CD4-positive, alpha-beta T cell treated with Interleukin-4 for 1 hour (primary cell): Measurements from ENCODE around the gene DNAH9.

Experiments used
- DNase-seq, 2 donors: peaks; one replicate each; pipeline ENCODE4 v3.0.0-alpha.2; 2020 to 2022

Gene DNAH9

DNA sequence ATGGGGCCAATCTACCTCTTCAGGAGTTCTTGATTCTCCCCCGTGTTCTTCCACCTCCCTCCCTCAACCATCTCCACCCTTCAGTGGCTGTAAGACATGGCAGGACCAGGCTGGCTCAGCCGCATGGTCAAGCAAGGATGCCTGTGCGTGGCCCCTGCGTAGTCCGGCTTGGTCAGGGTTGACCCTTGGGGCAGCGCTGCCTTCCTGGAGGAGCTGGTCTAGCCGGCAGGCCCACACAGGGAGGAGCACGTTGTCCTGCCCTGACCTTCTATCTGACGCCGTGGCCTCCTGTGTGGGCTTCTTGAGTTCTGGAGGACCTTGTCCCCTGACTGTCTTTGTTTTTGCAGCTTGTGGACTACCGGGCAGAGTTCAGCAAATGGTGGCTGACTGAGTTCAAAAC lies 169.8 kb downstream of the DNAH9 start:
- no peak for DNase-seq

DNA sequence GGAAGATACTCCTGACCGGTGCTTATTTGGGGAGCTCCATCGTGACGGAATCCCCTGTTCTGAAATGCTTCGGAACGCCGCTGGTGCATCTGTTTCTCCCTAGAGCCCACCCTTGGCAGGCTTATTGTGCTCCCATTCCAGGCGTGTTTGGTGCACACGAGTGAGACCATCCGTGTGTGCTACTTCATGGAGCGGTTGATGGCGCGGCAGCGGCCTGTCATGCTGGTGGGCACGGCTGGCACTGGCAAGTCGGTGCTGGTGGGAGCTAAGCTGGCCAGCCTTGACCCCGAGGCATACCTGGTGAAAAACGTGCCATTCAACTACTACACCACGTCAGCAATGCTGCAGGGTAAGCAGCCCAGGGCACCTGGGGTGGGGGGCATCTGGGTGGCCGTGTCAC lies 170.7 kb downstream of the DNAH9 start:
- no peak for DNase-seq

- no peak for DNase-seq
These were observed 173.8 kb downstream of the DNAH9 start for GRCh38 chr17:11772031-11772430.

GRCh38 chr17:11779892-11780291 lies 181.6 kb downstream of the DNAH9 start:
- DNase-seq: no peak

GRCh38 chr17:11780621-11781020 lies 182.4 kb downstream of the DNAH9 start:
- DNase-seq: no peak

- no peak for DNase-seq
These were observed 188.6 kb downstream of the DNAH9 start for GRCh38 chr17:11786711-11787438.

DNA sequence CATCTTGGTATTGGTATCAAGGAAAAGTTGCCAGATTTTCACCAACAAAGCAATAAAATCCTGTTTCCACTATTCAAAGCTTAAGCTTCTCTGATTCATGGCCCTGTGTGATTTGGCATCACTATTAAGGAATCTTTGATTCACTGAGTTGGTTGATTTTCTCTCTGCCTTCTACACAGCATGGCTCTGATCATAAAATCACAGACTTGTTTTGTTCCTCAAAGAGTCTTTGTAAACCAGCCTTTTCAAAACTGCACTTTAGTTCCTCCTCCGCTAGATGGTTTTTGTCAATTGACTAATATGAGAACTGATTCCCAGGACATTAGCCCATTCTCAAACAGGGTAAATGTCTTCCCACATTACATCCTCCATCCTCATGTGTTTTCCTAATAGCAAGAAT lies 197.6 kb downstream of the DNAH9 start:
- DNase-seq: no peak

DNA sequence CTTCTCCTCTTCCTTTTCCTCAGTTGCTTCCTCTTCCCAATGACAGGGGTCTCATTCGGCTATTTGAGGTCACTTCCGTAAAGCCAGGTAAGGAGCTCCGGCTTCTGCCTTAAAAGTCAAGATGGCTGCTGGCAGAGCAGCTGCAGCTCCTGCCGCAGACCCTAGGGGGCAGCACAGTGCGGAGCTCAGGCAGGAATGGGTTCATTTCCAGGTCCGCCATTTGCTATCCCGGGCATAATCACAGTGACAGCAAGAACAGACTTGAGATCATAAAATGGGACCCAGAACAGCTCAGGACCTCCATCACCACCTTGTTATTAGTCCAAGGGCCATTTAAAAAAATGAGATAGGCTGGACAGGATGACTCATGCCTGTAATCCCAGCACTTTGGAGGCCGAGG lies 199.5 kb downstream of the DNAH9 start:
- DNase-seq: no peak

GRCh38 chr17:11803231-11803969 lies 205.1 kb downstream of the DNAH9 start:
- DNase-seq: no peak

GRCh38 chr17:11805138-11805537 lies 206.9 kb downstream of the DNAH9 start:
- DNase-seq: no peak

DNA sequence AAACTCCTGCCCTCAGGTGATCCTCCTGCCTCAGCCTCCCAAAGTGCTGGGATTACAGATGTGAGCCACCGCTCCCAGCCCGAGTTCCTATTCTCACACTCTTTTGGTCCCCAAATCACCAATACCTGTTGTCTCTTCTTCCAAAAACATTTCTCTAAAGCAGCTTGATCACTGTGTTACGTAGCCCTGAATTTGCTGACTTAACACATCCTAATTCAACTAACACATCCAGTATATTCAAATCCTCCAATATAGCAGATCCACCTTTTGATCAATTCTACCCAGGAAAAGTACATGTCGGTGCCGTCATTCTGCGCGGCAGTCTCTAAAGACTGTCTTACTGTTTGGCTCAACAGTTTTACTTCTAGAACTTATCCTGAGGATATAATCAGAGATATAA lies 207.7 kb downstream of the DNAH9 start:
- no peak for DNase-seq

GRCh38 chr17:11807606-11808005 lies 209.3 kb downstream of the DNAH9 start:
- no peak for DNase-seq

DNA sequence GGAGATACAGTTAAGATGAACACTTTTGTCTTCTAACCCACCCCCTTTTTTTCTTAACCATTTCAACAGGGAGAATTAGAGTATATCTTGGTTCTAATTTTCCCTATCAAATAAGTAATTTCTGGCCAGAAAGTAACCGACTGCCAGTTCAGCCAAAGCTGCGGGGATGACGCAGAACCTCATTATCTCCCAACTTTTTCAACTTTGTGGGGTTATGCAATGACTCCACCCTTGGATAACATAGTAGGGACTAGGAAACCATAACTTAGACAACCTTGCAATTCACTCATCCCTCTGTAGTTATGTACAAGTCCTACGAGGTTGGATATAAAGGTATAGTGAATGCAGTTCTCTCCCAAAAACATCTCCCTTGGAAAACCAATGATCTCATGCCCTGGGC lies 215.0 kb downstream of the DNAH9 start:
- no peak for DNase-seq

- no peak for DNase-seq
These were observed 215.6 kb downstream of the DNAH9 start for GRCh38 chr17:11813871-11814270.

GRCh38 chr17:11814655-11815262 lies 216.5 kb downstream of the DNAH9 start:
- no peak for DNase-seq

DNA sequence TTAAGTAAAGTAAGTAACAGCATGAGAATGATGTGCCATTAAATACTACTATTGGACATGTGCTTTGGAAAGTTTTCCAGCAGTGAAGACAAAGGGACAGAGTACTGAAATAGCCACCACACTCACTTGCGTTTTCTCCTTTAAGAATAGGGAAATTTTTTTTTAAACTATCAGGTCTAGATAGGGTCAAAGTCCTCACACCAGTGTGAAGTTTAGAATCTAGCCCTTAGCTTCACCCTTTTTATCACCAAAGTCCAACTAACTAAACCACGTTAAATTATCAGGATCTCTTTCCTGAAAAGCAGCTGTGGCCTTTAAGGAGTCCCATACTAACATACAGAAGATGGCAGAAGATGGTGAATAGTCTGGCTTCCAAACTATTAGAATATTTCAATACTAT lies 218.1 kb downstream of the DNAH9 start:
- DNase-seq: no peak

DNA sequence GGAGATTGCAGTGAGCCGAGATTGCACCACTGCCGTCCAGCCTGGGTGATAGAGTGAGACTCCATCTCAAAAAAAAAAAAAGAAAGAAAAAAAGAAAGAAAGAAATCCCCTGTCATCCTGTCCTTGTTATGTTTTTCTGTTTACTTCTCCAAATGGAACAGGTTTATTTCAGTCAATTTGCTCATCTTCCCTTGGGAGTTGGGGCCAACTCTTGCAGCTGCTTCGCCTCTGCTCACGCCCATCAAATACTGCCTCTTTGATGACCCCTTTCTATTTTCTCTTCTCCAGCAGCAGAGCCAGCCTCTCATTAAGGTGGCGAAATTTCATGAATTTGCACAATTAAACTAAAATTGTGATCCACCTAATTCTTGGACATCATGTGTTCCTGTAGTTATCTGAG lies 225.6 kb downstream of the DNAH9 start:
- no peak for DNase-seq

- DNase-seq: no peak
These were observed 227.4 kb downstream of the DNAH9 start for GRCh38 chr17:11825572-11826209.

DNA sequence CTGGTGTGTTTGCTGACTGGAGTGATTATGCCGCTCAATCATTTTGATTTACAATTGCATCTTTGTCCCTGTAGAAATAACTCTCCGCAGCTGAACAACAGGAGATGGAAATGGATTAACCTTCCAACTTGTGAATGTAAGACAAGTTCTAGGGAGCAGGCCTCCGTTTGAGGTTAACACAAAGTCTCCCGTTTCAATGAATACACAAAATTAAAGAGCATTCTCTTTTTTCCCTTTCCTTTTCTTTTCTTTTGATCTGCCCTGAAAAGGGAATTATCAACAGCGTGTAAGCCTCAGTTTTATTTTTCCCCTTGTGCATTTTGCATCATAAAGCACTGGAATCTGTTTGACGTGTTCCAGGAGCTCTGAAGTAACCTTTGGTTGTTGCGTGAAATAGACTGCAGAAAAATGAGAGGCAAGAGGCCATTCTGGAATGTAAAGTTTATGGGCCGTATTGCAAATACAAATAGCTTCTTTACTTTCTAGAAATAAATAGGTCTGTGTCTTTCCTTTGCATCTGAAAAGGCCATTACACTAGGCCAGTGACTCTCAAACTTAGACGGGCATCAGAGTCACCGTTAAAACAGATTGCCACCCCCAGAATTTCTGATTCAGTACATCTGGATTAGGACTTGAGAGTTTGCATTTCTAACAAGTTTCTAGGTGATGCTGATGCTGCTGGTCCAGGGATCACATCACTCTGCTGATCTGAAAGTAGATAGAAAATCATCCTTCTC lies 234.3 kb downstream of the DNAH9 start:
- no peak for DNase-seq

- no peak for DNase-seq
These were observed 238.2 kb downstream of the DNAH9 start for GRCh38 chr17:11836508-11836907.

- no peak for DNase-seq
These were observed 241.8 kb downstream of the DNAH9 start for GRCh38 chr17:11840052-11840451.

DNA sequence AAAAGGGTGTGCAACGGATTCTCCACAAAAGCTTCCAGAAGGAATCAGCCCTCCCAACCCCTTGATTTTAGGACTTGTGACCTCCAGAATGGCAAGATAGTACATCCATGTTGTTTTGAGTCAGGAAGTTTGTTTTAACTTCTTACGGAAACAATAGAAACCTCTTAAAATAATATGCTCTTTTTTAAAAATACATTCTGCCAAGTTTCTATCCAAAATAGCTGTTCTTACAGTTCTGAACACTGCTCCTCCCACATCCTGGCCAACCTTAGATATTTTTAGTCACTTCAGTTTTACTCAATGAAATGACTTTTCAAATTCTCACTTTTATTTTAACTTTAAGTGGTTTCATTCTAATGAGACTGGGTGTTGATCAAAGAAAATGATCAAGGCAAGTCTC lies 242.6 kb downstream of the DNAH9 start:
- DNase-seq: no peak

DNA sequence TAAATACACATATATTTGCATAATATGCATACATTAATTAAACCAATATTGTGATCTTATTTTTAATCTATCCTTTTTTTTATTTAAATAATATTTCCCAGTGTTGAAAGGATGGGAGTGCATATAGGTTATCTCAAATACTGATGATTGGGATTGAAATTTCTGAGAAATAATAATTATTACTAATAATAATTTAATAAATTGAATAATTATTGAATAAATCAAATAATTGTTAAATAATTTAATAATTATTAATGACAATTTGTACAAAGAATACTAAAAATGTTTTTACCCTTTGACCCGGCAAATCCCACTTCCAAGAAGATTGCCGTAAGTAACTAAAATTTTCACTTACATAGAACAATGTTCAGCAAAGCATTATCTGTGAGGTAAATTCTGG lies 250.1 kb downstream of the DNAH9 start:
- DNase-seq: no peak
